ENCODE measurements around the gene TWNK. TPM values are rescaled to one million over a fixed set of nuclear protein-coding genes. Genes with fewer than 3 reads are reported as not detected.

Gene TWNK
- total RNA-seq, 1 experiment from 2014 or later, result 38.7 TPM

DNA sequence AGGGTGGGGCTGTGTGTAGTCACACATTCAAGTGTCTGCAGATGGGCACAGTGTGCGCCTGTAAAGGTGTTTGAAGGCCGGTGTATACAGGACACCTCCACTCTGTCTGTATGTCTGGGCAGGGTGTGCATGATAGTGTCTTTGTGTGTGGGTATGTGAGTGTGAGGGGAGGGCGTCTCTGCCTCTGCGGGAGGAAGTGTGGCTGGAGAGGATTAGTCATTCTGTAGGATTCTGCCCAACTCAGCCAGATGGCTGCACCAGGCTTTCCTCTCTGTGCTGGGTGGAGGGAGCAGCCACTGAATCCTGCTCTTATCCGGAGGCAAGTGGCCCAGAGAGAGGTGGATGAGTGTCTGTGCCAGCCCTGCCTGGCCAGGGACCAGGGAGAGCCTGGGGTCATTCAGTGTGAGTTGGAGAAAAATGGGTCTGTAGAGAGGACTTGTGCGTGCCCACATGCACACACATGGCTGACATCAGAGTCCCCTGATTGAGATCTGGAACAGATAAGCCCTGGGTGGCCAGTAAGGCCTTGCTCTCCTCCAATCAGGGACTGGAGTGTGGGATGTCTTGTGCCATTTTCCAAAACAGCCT, 45.4 kb downstream of the TWNK start:
- no peaks in the 10 kb centered on the region for H3K79me2 ChIP-seq (ENCODE audit: insufficient read depth, low read length)
- H2AFZ ChIP-seq (ENCODE audit: low read length), result no peak overlapping the region
- no peak for DNase-seq
- no peak overlapping the region for H2BK120ac ChIP-seq (ENCODE audit: low read depth, low read length, poor library complexity, severe bottlenecking)
- H3K4ac ChIP-seq (ENCODE audit: low read depth, low read length), result no peak overlapping the region
- no peak overlapping the region for H2BK12ac ChIP-seq (ENCODE audit: insufficient read length, low read depth, low read length)
- TF ChIP-seq, protein P1, sequence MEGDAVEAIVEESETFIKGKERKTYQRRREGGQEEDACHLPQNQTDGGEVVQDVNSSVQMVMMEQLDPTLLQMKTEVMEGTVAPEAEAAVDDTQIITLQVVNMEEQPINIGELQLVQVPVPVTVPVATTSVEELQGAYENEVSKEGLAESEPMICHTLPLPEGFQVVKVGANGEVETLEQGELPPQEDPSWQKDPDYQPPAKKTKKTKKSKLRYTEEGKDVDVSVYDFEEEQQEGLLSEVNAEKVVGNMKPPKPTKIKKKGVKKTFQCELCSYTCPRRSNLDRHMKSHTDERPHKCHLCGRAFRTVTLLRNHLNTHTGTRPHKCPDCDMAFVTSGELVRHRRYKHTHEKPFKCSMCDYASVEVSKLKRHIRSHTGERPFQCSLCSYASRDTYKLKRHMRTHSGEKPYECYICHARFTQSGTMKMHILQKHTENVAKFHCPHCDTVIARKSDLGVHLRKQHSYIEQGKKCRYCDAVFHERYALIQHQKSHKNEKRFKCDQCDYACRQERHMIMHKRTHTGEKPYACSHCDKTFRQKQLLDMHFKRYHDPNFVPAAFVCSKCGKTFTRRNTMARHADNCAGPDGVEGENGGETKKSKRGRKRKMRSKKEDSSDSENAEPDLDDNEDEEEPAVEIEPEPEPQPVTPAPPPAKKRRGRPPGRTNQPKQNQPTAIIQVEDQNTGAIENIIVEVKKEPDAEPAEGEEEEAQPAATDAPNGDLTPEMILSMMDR (conservative IDR thresholded peaks at IDR 0.05), result no peak
- no peak overlapping the region for H3K18ac ChIP-seq (ENCODE audit: insufficient read length, low read depth, low read length)
- no peak overlapping the region for H3K9ac ChIP-seq (ENCODE audit: extremely low read depth, insufficient read length, low read length)
- H3K36me3 Mint-ChIP-seq (ENCODE audit: insufficient read depth in 1 of 3, low read depth in 3 of 3), result no peaks in the 10 kb centered on the region
- no peaks in the 10 kb centered on the region for H3K9me3 ChIP-seq (ENCODE audit: control insufficient read depth, low read depth, low read length)
- H3K79me1 ChIP-seq (ENCODE audit: insufficient read depth, low read depth, low read length, poor library complexity, severe bottlenecking), result no peaks in the 10 kb centered on the region
- H2AK5ac ChIP-seq (ENCODE audit: insufficient read length, low read length), result no peak overlapping the region
- no peak overlapping the region for H3K27ac ChIP-seq (ENCODE audit: insufficient read length, low read depth, low read length)
- H4K5ac ChIP-seq (ENCODE audit: insufficient read length, low read depth, low read length), result no peak overlapping the region
- no peak overlapping the region for H4K8ac ChIP-seq (replicated peaks; ENCODE audit: insufficient read length, low read depth, low read length)
- H3K14ac ChIP-seq (ENCODE audit: insufficient read depth, low read length), result no peak overlapping the region
- no peaks in the 10 kb centered on the region; a peak in 1 of 5 replicates for H3K9me3 Mint-ChIP-seq
- no peak overlapping the region for H4K91ac ChIP-seq (ENCODE audit: insufficient read length, low read depth, low read length)
- no peak overlapping the region for H2BK20ac ChIP-seq (ENCODE audit: low read depth, low read length, poor library complexity, severe bottlenecking)
- H3K4me3 Mint-ChIP-seq, result peak overlapping the region; percentile 59 to 75
- peaks cover 13% of the 10 kb centered on the region for H3K23me2 ChIP-seq (ENCODE audit: insufficient read length, low read depth, low read length, poor library complexity, severe bottlenecking)
- peak overlapping the region; percentile 74 for H3K4me2 ChIP-seq (ENCODE audit: insufficient read depth, insufficient read length, low read length)
- no peak overlapping the region for H3T11ph ChIP-seq (ENCODE audit: low read length)
- H4K20me1 ChIP-seq (ENCODE audit: control insufficient read depth, insufficient read depth, insufficient read length), result no peaks in the 10 kb centered on the region
- no peak overlapping the region for H2BK5ac ChIP-seq (ENCODE audit: insufficient read length, low read length)
- peaks cover 27 to 37% of the 10 kb centered on the region in 2 experiments for H3K4me1 Mint-ChIP-seq
- peaks cover 78% of the 10 kb centered on the region for H3K27me3 Mint-ChIP-seq (ENCODE audit: low read depth)
- no CpG with 5 or more reads among the region's 6 CpGs for WGBS (ENCODE audit: extremely low coverage, insufficient read length, low lambda C conversion rate)
- H3K27me3 ChIP-seq (ENCODE audit: insufficient read depth, low read length), result peaks cover 4% of the 10 kb centered on the region; the same call in 1 of the 2 replicates
- no peak overlapping the region for H3K56ac ChIP-seq (ENCODE audit: insufficient read length, low read depth, low read length)
- no peak overlapping the region for H2BK15ac ChIP-seq (ENCODE audit: low read depth, low read length)
- 0 out of 2 replicates have a peak, but pooled peaks cover 4% of the 10 kb centered on the region for H3K4me1 ChIP-seq (ENCODE audit: insufficient read depth, low read length)
- no peak overlapping the region for H3K27ac Mint-ChIP-seq
- H3K23ac ChIP-seq (ENCODE audit: insufficient read length, low read depth, low read length), result no peak overlapping the region
